GM19239 (cell line): ENCODE results near the gene FOXN3.

Experiments
- DNase-seq: peaks from one replicate; pipeline ENCODE4 v3.0.0; 2011; ENCODE audit warnings: low spot score; ENCODE audit not compliant: insufficient read length
- FAIRE-seq: peaks from 2 replicates; lab custom pipeline; 2011; peaks lifted over from hg19 to GRCh38; lab: Jason Lieb, UNC

FOXN3 gene

GRCh38 chr14:89243741-89244140, 173.3 kb downstream of the FOXN3 start:
- DNase-seq (no peak), FAIRE-seq (no peak)

- DNase-seq (no peak), FAIRE-seq (no peak)
Observed at GRCh38 chr14:89243286-89243685, 173.7 kb downstream of the FOXN3 start.

GRCh38 chr14:89242652-89243279, 174.3 kb downstream of the FOXN3 start:
- FAIRE-seq, result no peak
- no peak for DNase-seq

GRCh38 chr14:89241934-89242651, 174.9 kb downstream of the FOXN3 start:
- FAIRE-seq (no peak), DNase-seq (no peak)

GRCh38 chr14:89241257-89241656, 175.8 kb downstream of the FOXN3 start:
- DNase-seq (no peak), FAIRE-seq (no peak)

DNA sequence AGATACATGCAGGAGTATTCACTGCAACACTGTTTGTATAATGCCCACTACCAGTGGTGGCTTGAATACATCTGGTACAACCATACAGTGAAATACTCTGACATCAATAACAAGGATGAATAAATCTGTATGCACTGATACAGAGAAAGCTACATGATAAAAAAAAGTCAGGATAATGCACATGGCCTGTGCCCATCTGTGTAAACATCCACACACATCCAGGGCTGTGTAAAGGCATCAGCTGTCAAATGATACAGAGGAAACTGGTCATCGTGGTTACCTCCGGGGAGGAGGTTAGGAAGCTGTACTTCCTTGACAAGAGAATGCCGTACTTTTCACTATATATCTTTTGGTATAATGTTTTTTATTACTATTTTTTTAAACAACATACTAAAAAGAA, 176.6 kb downstream of the FOXN3 start:
- FAIRE-seq (no peak), DNase-seq (no peak)

- DNase-seq (no peak), FAIRE-seq (no peak)
Observed at GRCh38 chr14:89239023-89239422, 178.0 kb downstream of the FOXN3 start.

- DNase-seq (no peak), FAIRE-seq (no peak)
Observed at GRCh38 chr14:89237921-89238529, 179.0 kb downstream of the FOXN3 start.

GRCh38 chr14:89236851-89237250, 180.2 kb downstream of the FOXN3 start:
- FAIRE-seq (no peak), DNase-seq (no peak)

DNA sequence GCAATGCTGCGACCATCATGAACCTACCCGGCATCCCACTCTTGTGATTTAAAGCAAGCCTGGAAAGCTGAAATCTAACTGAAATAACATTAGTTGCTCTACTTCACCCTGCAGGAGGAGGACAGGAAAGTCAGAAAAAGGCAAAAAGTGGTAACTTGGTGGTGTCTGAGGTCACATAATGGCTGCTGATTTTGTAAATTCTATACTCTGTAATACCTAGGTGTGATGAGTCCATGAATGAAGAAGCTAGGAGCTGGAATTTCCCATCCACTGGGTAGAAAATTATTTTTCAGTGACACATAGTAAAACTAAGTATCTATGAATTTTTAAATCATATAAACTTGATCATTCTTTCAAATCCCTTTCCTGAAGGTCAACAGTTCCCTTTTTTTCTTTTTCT, 183.8 kb downstream of the FOXN3 start:
- FAIRE-seq (no peak), DNase-seq (no peak)

DNA sequence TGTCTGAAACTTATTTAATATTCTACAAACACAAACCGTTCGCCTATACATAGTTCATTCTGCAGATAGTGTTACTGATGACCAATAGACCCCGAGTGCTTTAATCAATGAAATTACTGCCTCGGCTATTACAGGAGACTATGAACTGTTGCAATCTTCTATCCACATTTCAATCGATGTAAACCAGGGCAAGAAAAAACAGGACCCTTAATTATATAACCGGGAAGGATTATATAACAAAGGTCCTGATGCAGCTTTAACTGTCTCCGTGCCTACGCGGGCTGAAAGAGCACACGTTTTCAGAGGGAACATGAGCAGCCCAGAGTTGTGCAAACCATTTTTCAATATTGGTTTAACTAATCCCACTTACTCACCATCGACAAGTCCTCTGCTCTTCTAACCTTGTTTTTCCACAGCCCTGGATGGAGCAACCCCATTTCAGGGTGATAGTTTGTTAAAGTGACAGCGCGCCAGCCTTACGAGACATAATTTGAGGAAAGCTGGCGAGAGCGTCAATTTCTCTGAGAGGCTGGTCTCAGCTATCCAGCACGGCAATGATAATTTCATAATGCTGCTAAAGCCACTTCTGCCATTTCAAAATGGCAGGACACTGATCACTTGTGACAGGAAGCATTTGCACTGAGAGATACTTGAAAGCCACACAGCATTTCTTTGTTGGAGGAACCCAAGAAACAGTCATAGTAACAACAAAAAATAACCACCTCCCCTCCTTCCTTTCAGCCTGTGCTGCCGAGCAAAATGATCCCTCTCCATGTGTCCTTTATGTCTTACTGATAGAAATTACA, 184.6 kb downstream of the FOXN3 start:
- no peak for DNase-seq
- FAIRE-seq, result no peak

DNA sequence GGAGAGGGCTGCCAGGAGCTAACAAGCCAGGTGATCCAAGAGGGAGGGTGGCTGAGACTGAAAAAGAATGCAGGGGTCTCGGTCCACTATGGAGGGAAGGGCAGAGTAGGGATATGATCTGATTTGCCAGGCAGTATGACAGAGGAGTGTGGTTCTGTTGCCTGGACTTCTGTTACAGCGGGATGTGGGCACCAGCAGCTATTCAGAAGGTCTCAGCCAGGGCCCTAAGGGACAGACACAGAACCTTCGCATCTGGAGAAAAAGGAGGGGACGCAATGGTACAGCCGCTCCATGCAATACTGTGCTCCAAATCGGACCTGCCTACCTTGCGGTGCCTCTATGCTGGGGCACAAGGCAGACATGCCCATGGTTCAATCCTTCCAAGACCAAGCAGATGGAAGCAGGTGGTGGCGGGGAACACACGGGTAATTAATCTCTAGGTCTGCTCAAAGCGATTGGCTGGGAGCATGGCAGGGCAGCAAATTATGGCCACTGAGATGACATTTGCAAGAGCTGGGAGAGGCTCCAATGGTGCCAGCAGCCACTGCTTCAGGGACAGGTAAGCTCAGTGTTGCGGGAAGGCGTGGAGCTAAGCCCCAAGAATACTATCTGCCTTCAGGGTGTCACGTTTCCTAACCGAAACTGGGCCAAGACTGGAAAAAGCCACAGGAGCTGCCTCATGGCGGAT, 185.5 kb downstream of the FOXN3 start:
- no peak for FAIRE-seq

GRCh38 chr14:89228921-89229639, 188.0 kb downstream of the FOXN3 start:
- DNase-seq (no peak), FAIRE-seq (no peak)

More for the DNA sequence above, 185.5 kb downstream of the FOXN3 start:
- no peak for DNase-seq

DNA sequence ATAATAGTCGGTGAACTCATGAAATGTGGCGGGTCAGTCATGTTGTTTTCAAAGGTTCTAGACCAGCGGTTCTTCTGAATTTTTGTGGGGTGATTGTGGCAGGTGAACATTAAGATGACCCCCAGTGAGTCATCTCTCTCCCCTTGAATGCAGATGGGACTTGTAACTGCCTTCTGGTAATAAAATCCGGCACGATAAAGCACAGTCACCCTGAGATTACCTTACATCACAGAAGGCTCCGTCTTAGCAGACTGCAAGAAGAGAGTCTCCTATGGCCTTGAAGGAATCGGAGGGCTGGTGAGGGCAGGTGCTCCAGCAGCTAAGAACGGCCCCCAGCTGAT, 189.6 kb downstream of the FOXN3 start:
- DNase-seq (no peak), FAIRE-seq (no peak)

DNA sequence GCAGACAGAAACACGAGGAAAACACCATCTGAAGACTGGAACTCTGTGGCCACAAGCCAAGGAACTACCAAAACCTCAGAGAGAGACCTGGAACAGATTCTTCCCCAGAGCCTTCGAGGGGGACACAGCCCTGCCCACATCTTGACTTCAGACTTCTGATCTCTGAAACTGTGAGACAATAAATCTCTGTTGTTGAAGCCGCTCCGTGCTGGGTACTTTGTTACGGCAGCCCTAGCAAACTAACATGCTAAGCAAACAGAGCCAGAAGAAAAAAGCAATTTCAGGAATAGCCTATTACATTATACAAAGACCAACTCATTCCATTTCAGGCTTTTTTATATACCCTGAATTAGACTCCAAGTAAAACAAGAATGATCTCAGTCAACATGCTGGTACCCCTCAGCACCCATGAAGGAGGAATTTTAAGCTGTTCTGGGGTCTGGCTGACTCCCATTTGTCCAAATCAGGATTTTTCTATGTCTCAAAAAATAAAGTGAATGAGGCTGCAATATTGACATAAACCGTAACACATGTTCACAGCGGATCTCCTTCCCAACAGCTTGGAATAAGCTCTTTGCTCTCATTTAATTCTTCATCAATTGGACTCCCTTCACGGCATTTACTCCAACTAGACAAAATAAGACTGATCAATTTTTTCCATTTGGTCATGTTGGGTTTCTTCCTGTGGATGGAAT, 190.1 kb downstream of the FOXN3 start:
- FAIRE-seq (no peak), DNase-seq (no peak)

DNA sequence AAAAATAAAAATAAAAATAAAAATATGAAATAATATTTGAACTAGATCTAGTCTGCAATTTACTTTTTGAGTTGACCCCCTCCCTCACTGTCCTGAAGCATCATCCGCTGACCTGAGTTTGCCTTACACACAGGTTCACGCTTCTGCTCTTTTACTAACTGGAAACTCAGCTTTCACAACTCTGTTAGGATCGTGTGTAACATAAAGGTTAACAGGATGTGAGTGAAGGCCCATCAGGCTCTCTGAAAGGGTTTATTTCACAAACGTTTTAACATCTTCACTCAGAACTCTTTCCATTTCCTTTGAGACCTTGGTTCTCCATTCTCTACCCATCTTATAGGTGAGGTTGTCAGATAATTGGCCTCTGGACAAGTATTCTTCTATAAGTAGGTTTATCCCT, 191.4 kb downstream of the FOXN3 start:
- FAIRE-seq (no peak), DNase-seq (no peak)

DNA sequence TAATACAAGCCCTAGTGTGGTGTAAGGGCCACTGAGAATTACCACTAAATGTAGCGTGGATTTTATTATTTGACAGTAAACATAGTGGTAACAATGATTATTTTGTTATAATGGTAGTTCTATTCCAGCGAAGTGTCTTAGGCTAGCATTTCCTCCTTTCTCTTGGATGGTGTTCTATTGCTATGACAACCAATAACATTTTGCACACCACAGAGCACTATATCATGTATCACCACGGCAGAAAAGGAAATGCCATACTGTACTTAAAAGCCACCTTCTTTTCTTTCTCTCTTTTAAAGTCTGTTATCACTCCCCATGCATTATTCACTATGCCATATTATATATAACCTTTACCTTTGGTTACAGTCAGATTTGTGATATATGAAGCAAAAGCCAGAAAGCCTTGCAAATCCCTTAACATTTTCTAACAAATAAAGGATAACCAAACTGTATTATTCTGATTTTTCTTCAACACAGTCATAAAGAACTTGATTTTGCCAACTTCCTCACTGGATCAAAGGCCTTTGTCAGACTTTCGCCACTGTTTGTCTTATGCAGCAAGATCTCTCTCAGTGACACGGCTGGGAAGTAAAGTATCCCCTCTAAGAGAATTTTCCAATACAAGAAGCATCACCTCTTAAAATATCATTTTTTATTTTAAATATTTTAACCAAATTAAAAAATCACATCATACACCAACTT, 195.8 kb downstream of the FOXN3 start:
- FAIRE-seq, result no peak

GRCh38 chr14:89219051-89219450, 198.0 kb downstream of the FOXN3 start:
- FAIRE-seq (no peak), DNase-seq (no peak)

More for the DNA sequence above, 195.8 kb downstream of the FOXN3 start:
- no peak for DNase-seq

DNA sequence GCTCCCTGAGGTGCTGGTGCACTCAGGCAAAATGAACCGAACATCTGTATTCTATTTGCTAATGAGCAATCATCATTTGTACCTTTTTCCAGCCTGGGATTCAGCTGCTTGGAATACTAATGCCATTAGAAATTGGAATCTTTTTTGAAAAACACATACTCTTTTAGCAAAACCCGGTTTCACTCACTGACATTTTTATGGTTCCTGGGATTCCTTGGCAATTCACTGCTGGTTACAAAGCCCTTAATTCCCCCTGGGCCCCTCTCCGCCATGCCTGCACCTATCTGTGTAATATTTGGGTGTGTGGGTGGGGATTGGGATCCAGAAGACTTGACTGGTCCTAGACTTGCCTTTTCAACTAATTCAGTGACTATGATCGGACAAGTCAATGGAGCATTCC, 199.1 kb downstream of the FOXN3 start:
- no peak for DNase-seq
- FAIRE-seq, result no peak
